Endodermal cell (in vitro differentiated cells): ENCODE measurements around the gene P2RX7. TPM values are rescaled to one million over a fixed set of nuclear protein-coding genes. Genes with fewer than 3 reads are reported as not detected.

Experiments used
- DNase-seq: peaks from one replicate; pipeline ENCODE4 v3.0.0-alpha.2; 2017
- H3K27ac ChIP-seq: 2 replicates; pipeline ENCODE4 v1.5.1; 2013; ENCODE audit warnings: mild to moderate bottlenecking, low read depth, low read length, moderate library complexity
- H3K27me3 ChIP-seq: 2 replicates; pipeline ENCODE4 v1.6.1; 2013; ENCODE audit warnings: mild to moderate bottlenecking, low read length, moderate library complexity; ENCODE audit not compliant: insufficient read depth, control insufficient read depth, poor library complexity, severe bottlenecking
- H3K36me3 ChIP-seq: 2 replicates; pipeline ENCODE4 v1.7.0; 2013; ENCODE audit warnings: mild to moderate bottlenecking, low read length, moderate library complexity; ENCODE audit not compliant: control insufficient read depth, insufficient read depth
- H3K4me1 ChIP-seq: one replicate; pipeline ENCODE4 v1.7.0; 2013; ENCODE audit warnings: low read length; ENCODE audit not compliant: control insufficient read depth, insufficient read depth
- H3K4me3 ChIP-seq: 2 replicates; pipeline ENCODE4 v1.5.1; 2013; ENCODE audit warnings: mild to moderate bottlenecking, low read length, moderate library complexity
- H3K9ac ChIP-seq: 2 replicates; pipeline ENCODE4 v1.6.1; 2013; ENCODE audit warnings: mild to moderate bottlenecking, low read length, moderate library complexity; ENCODE audit not compliant: poor library complexity, severe bottlenecking; ENCODE audit errors: extremely low read depth
- H3K9me3 ChIP-seq: 2 replicates; pipeline ENCODE4 v1.6.1; 2013; ENCODE audit warnings: mild to moderate bottlenecking, low read length, moderate library complexity; ENCODE audit not compliant: control insufficient read depth
- H3K27ac Mint-ChIP-seq: 2 replicates; pipeline ENCODE4 v1.8.0; 2020; ENCODE audit warnings: mixed read lengths
- H3K27me3 Mint-ChIP-seq: 2 replicates; pipeline ENCODE4 v1.8.0; 2021; ENCODE audit warnings: mild to moderate bottlenecking, mixed read lengths; ENCODE audit not compliant: insufficient read depth
- H3K36me3 Mint-ChIP-seq: 2 replicates; pipeline ENCODE4 v1.8.0; 2020; ENCODE audit warnings: low read depth, mixed read lengths
- H3K4me1 Mint-ChIP-seq: 2 replicates; pipeline ENCODE4 v1.8.0; 2020; ENCODE audit warnings: mixed read lengths
- H3K4me3 Mint-ChIP-seq: 2 replicates; pipeline ENCODE4 v1.8.0; 2020; ENCODE audit warnings: mild to moderate bottlenecking, moderate library complexity, mixed read lengths
- H3K9me3 Mint-ChIP-seq: 2 replicates; pipeline ENCODE4 v1.8.0; 2020; ENCODE audit warnings: mild to moderate bottlenecking, mixed read lengths
- WGBS, 2 experiments: methylation state at CpG; one replicate each; pipeline versions ENCODE4 v1.1.5 to v1.1.7; 2013; ENCODE audit warnings: missing lambda C conversion rate in 2 of 2, mixed read lengths in 1 of 2; ENCODE audit not compliant: insufficient coverage in 1 of 2, insufficient read length in 1 of 2; 5-methylcytosine and 5-hydroxymethylcytosine counted together
- total RNA-seq, 2 donors: library from RNA; stranded (reverse); fragmentation: NEBNext Ultra II Directional in 1 of 2; extraction: Animal tissue kit (Norgen Biotek cat#: 25700) in 1 of 2; gene quantifications; 2 replicates in 1 of 2; 3 replicates in 1 of 2; pipeline ENCODE4 v1.2.1, GENCODE V29; 2021
- TF ChIP-seq, protein P1 (sequence below): fragments of 200-600 bp; sonication (generic); conservative IDR thresholded peaks from 2 replicates; pipeline ENCODE4 v1.5.0; 2021; ENCODE audit warnings: antibody characterized with exemption, mild to moderate bottlenecking

Gene P2RX7
- total RNA-seq, 2 donors from 2014 or later, result 0.18 TPM; not detected in 1

GRCh38 chr12:121090586-121091514, 41.8 kb upstream of the P2RX7 start:
- Mint-ChIP-seq H3K4me3 (no peak overlapping the region), H3K4me1 (peaks cover 6% of the 10 kb centered on the region), H3K9me3 (no peaks in the 10 kb centered on the region), H3K36me3 (no peaks in the 10 kb centered on the region), H3K27ac (no peak overlapping the region), H3K27me3 (peaks cover 44% of the 10 kb centered on the region)
- no peak overlapping the region for H3K4me3 ChIP-seq
- peak; percentile 36 for DNase-seq
- 72 to 79% methylated on average over 8 to 11 of the region's 11 CpGs for WGBS, 2 experiments
- TF ChIP-seq, protein P1, sequence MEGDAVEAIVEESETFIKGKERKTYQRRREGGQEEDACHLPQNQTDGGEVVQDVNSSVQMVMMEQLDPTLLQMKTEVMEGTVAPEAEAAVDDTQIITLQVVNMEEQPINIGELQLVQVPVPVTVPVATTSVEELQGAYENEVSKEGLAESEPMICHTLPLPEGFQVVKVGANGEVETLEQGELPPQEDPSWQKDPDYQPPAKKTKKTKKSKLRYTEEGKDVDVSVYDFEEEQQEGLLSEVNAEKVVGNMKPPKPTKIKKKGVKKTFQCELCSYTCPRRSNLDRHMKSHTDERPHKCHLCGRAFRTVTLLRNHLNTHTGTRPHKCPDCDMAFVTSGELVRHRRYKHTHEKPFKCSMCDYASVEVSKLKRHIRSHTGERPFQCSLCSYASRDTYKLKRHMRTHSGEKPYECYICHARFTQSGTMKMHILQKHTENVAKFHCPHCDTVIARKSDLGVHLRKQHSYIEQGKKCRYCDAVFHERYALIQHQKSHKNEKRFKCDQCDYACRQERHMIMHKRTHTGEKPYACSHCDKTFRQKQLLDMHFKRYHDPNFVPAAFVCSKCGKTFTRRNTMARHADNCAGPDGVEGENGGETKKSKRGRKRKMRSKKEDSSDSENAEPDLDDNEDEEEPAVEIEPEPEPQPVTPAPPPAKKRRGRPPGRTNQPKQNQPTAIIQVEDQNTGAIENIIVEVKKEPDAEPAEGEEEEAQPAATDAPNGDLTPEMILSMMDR, result no peak
- no peaks in the 10 kb centered on the region for H3K4me1 ChIP-seq
- no peaks in the 10 kb centered on the region for H3K36me3 ChIP-seq
- H3K27me3 ChIP-seq, result peaks cover 7% of the 10 kb centered on the region
- no peak overlapping the region for H3K9ac ChIP-seq
- no peaks in the 10 kb centered on the region for H3K9me3 ChIP-seq
- H3K27ac ChIP-seq, result no peak overlapping the region

- WGBS, 2 experiments, result 90 to 94% methylated on average over 2 of the region's 2 CpGs
- Mint-ChIP-seq H3K36me3 (no peaks in the 10 kb centered on the region), H3K27me3 (peaks cover 46% of the 10 kb centered on the region), H3K9me3 (no peaks in the 10 kb centered on the region), H3K27ac (no peak overlapping the region), H3K4me1 (peaks cover 7% of the 10 kb centered on the region), H3K4me3 (no peak overlapping the region)
- Histone ChIP-seq H3K4me3 (no peak overlapping the region), H3K4me1 (no peaks in the 10 kb centered on the region), H3K27ac (no peak overlapping the region), H3K27me3 (peaks cover 8% of the 10 kb centered on the region), H3K9me3 (no peaks in the 10 kb centered on the region), H3K36me3 (no peaks in the 10 kb centered on the region), H3K9ac (no peak overlapping the region)
- TF ChIP-seq, protein P1, result no peak
- no peak for DNase-seq
These were observed 40.6 kb upstream of the P2RX7 start for GRCh38 chr12:121092034-121092433.

- no peak overlapping the region for H3K4me3 ChIP-seq
- Mint-ChIP-seq H3K27me3 (peaks cover 42% of the 10 kb centered on the region), H3K9me3 (no peaks in the 10 kb centered on the region), H3K27ac (no peak overlapping the region), H3K36me3 (no peaks in the 10 kb centered on the region), H3K4me1 (peaks cover 7% of the 10 kb centered on the region), H3K4me3 (no peak overlapping the region)
- TF ChIP-seq, protein P1, result no peak
- no peaks in the 10 kb centered on the region for H3K36me3 ChIP-seq
- H3K4me1 ChIP-seq, result no peaks in the 10 kb centered on the region
- WGBS, 2 experiments, result 91% methylated on average over 31 of the region's 31 CpGs; no CpG with 5 or more reads in 1 of the 2 experiments
- H3K27me3 ChIP-seq, result peaks cover 8% of the 10 kb centered on the region
- DNase-seq, result peak; percentile 52
- no peak overlapping the region for H3K9ac ChIP-seq
- H3K9me3 ChIP-seq, result no peaks in the 10 kb centered on the region
- no peak overlapping the region for H3K27ac ChIP-seq
These were observed 39.2 kb upstream of the P2RX7 start for GRCh38 chr12:121093487-121093891.
